Trophoblast cell (in vitro differentiated cells and primary cell): ENCODE results near the gene PRSS58.

Experiments
- DNase-seq, 2 donors: peaks; one replicate each; pipeline ENCODE4 v3.0.0-alpha.2; 2016
- H2AFZ ChIP-seq: 2 replicates; pipeline ENCODE4 v1.6.1; 2013; ENCODE audit warnings: low read length, moderate library complexity, mild to moderate bottlenecking; ENCODE audit not compliant: insufficient read depth, poor library complexity
- H2AK5ac ChIP-seq: 2 replicates; pipeline ENCODE4 v1.6.1; 2013; ENCODE audit warnings: mild to moderate bottlenecking, low read length
- H2BK120ac ChIP-seq: 2 replicates; pipeline ENCODE4 v1.6.1; 2013; ENCODE audit warnings: low read length, mild to moderate bottlenecking, moderate library complexity; ENCODE audit not compliant: insufficient read depth, poor library complexity
- H2BK12ac ChIP-seq: 2 replicates; pipeline ENCODE4 v1.6.1; 2013; ENCODE audit warnings: mild to moderate bottlenecking, low read length, moderate library complexity
- H2BK5ac ChIP-seq: 2 replicates; pipeline ENCODE4 v1.6.1; 2013; ENCODE audit warnings: low read length, low read depth, moderate library complexity, mild to moderate bottlenecking; ENCODE audit not compliant: poor library complexity
- H3K14ac ChIP-seq: 2 replicates; pipeline ENCODE4 v1.6.1; 2013; ENCODE audit warnings: mild to moderate bottlenecking, low read length
- H3K18ac ChIP-seq: 2 replicates; pipeline ENCODE4 v1.6.1; 2013; ENCODE audit warnings: mild to moderate bottlenecking, low read length
- H3K23ac ChIP-seq: 2 replicates; pipeline ENCODE4 v1.6.1; 2013; ENCODE audit warnings: low read length
- H3K27ac ChIP-seq: 2 replicates; pipeline ENCODE4 v1.5.1; 2013; ENCODE audit warnings: low read depth, mild to moderate bottlenecking, inconsistent platforms, low read length, moderate library complexity
- H3K27me3 ChIP-seq: 2 replicates; pipeline ENCODE4 v1.6.1; 2013; ENCODE audit warnings: inconsistent platforms, mild to moderate bottlenecking, low read length, moderate library complexity; ENCODE audit not compliant: insufficient read depth
- H3K36me3 ChIP-seq, 2 experiments: 1 replicate in 1 of 2; 2 replicates in 1 of 2; pipeline ENCODE4 v1.6.1; 2013; ENCODE audit warnings: low read length in 2 of 2, mild to moderate bottlenecking in 2 of 2, moderate library complexity in 1 of 2; ENCODE audit not compliant: insufficient read depth in 2 of 2, control insufficient read depth in 1 of 2
- H3K4ac ChIP-seq: 2 replicates; pipeline ENCODE4 v1.6.1; 2013; ENCODE audit warnings: low read depth, mild to moderate bottlenecking, low read length, moderate library complexity
- H3K4me1 ChIP-seq, 2 experiments: 1 replicate in 1 of 2; 2 replicates in 1 of 2; pipeline ENCODE4 v1.6.1; 2013; ENCODE audit warnings: low read length in 2 of 2, mild to moderate bottlenecking in 2 of 2, moderate library complexity in 1 of 2; ENCODE audit not compliant: insufficient read depth in 2 of 2, control insufficient read depth in 1 of 2
- H3K4me2 ChIP-seq: 2 replicates; pipeline ENCODE4 v1.6.1; 2013; ENCODE audit warnings: inconsistent platforms, mild to moderate bottlenecking, low read length, moderate library complexity
- H3K4me3 ChIP-seq: 2 replicates; pipeline ENCODE4 v1.5.1; 2013; ENCODE audit warnings: mild to moderate bottlenecking, low read depth, low read length, inconsistent platforms
- H3K79me1 ChIP-seq: one replicate; pipeline ENCODE4 v1.6.1; 2013; ENCODE audit warnings: low read length
- H3K79me2 ChIP-seq: 2 replicates; pipeline ENCODE4 v1.6.1; 2013; ENCODE audit warnings: low read length, mild to moderate bottlenecking; ENCODE audit not compliant: control insufficient read depth, insufficient read depth, poor library complexity
- H3K9ac ChIP-seq: 2 replicates; pipeline ENCODE4 v1.6.1; 2013; ENCODE audit warnings: mild to moderate bottlenecking, low read length
- H3K9me3 ChIP-seq: 2 replicates; pipeline ENCODE4 v1.6.1; 2013; ENCODE audit warnings: low read depth, mild to moderate bottlenecking, control low read depth, inconsistent platforms, low read length; ENCODE audit not compliant: insufficient read depth
- H4K12ac ChIP-seq: 2 replicates; pipeline ENCODE4 v1.6.1; 2013; ENCODE audit warnings: low read depth, mild to moderate bottlenecking, low read length, moderate library complexity
- H4K8ac ChIP-seq: 2 replicates; pipeline ENCODE4 v1.6.1; 2013; ENCODE audit warnings: low read depth, mild to moderate bottlenecking, low read length, moderate library complexity
- H4K91ac ChIP-seq: one replicate; pipeline ENCODE4 v1.6.1; 2013; ENCODE audit warnings: low read depth, mild to moderate bottlenecking, low read length, moderate library complexity
- WGBS: extraction: QIAGEN DNeasy Blood & Tissue Kit; methylation state at CpG from one replicate; pipeline ENCODE4 v1.1.7; 2013; ENCODE audit warnings: missing lambda C conversion rate; ENCODE audit not compliant: insufficient read length, insufficient coverage; ENCODE audit errors: extremely low coverage; 5-methylcytosine and 5-hydroxymethylcytosine counted together

PRSS58 gene

DNA sequence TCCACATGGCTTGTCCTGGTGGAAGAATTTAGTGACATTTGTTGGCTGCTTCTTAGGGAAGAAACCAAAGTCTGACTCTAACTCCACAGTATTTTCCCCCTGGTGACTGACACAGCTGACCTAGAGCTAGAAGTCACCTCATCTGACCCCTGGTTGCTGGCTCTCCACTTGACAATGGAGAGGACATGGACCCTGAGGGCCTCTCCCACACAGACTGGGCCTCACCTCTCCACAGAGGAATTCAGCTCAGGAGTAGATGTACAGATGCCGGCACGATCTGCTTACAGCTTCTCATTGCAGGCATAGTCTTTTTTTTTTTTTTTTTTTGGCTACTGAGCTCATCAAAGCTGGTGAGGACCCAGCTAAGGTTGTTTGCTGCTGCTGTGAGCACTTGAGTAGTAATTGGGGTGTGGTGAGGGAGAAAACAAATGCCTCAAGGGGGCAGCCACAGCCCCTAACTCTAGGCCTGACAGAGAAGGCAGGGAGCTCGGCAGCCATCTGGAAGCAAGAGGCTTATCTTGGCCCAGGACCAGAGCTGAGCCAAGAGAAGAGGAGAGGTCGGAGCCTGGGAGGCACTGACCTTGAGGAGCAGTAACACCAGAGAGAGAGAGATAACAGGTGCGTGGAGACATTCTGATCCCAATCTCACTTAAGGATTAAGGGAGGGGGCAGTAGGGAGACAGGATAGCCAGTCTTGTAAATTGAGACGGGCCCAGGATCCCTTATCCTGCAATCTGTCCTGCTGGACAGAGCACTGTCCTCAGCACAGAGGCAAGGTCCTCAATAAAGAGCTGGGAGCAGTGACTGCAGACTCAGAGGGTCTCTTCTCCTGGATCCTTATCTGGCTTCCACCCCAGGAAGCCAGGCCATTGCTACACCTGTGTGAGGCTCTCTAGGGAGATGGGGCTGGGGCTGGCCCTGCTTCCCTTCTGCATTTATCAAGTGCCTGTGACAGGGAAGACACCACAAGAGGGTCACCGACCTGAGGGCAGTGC is 9.4 kb downstream of the PRSS58 start:
- DNase-seq: peak; percentile 86
- Histone ChIP-seq H2BK120ac (no peak overlapping the region), H4K12ac (no peak overlapping the region), H3K4me3 (no peak overlapping the region), H3K4me1 (no peaks in the 10 kb centered on the region), H3K4me2 (no peak overlapping the region), H3K36me3 (no peaks in the 10 kb centered on the region), H3K14ac (no peak overlapping the region), H3K9me3 (no peaks in the 10 kb centered on the region), H3K27me3 (no peaks in the 10 kb centered on the region), H2BK12ac (no peak overlapping the region), H3K79me1 (no peaks in the 10 kb centered on the region), H4K8ac (no peak overlapping the region), H2BK5ac (no peak overlapping the region), H2AFZ (no peak overlapping the region), H3K23ac (no peak overlapping the region), H2AK5ac (no peak overlapping the region), H3K9ac (no peak overlapping the region), H3K4ac (no peak overlapping the region), H3K18ac (no peak overlapping the region), H3K79me2 (no peaks in the 10 kb centered on the region), H3K27ac (no peak overlapping the region), H4K91ac (no peak overlapping the region)
- WGBS: no CpG with 5 or more reads among the region's 7 CpGs

DNA sequence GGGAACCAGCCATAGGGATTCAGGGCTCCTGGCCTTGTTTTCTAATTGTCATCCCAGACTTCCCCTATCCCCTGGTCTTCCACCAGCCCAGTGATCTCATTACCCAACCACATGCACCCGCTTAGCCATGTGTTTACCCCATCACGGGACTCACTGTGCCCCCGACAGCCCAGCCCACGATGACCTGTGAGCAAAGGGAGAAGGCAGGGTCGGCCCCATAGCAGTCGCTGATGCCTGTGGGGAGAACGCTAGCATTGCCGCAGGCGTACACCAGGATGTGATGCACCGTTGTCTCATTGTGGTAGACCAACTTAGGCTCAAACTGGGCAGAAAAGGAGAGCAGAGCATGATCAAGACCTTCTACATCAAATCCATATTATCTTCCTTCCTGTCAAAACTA is 14.0 kb downstream of the PRSS58 start:
- no CpG with 5 or more reads among the region's 10 CpGs for WGBS
- Histone ChIP-seq H3K27ac (no peak overlapping the region), H3K14ac (no peak overlapping the region), H4K91ac (no peak overlapping the region), H2BK12ac (no peak overlapping the region), H3K9me3 (no peaks in the 10 kb centered on the region), H3K79me1 (no peaks in the 10 kb centered on the region), H3K18ac (no peak overlapping the region), H3K4ac (no peak overlapping the region), H3K4me1 (no peaks in the 10 kb centered on the region), H3K4me3 (no peak overlapping the region), H3K23ac (no peak overlapping the region), H3K9ac (no peak overlapping the region), H4K8ac (no peak overlapping the region), H2AFZ (no peak overlapping the region), H2BK5ac (no peak overlapping the region), H3K36me3 (no peaks in the 10 kb centered on the region), H2AK5ac (no peak overlapping the region), H3K79me2 (no peaks in the 10 kb centered on the region), H3K27me3 (no peaks in the 10 kb centered on the region), H3K4me2 (no peak overlapping the region), H2BK120ac (no peak overlapping the region), H4K12ac (no peak overlapping the region)
- no peak for DNase-seq

DNA sequence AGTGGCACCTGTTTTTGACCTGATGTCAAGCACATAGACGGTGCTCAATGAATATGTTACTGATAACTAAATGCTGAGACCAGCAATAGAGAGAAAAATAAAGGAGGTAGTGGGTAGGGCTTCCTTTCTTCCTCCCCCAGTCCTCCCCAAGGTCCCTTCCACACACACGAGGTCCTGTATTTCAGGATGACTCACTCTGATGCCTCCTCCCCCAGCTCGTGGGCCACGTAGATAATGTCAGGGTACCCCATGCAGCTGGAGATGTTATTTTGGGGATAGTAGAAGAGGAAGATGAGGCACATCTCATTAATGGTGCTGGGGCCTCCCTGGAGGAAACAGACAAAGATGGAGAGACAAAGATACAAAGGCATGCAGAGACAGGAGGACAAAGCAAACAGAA is 17.3 kb downstream of the PRSS58 start:
- Histone ChIP-seq H4K91ac (no peak overlapping the region), H2BK5ac (no peak overlapping the region), H3K18ac (no peak overlapping the region), H3K36me3 (no peaks in the 10 kb centered on the region), H2AK5ac (no peak overlapping the region), H3K9ac (no peak overlapping the region), H3K79me2 (no peaks in the 10 kb centered on the region), H3K4me2 (no peak overlapping the region), H3K23ac (no peak overlapping the region), H2BK12ac (no peak overlapping the region), H3K4me3 (no peak overlapping the region), H4K8ac (no peak overlapping the region), H3K14ac (no peak overlapping the region), H3K4me1 (no peaks in the 10 kb centered on the region), H2AFZ (no peak overlapping the region), H3K27me3 (no peaks in the 10 kb centered on the region), H3K27ac (no peak overlapping the region), H3K4ac (no peak overlapping the region), H4K12ac (no peak overlapping the region), H3K79me1 (no peaks in the 10 kb centered on the region), H2BK120ac (no peak overlapping the region), H3K9me3 (no peaks in the 10 kb centered on the region)
- DNase-seq: no peak
- no CpG with 5 or more reads among the region's 4 CpGs for WGBS

DNA sequence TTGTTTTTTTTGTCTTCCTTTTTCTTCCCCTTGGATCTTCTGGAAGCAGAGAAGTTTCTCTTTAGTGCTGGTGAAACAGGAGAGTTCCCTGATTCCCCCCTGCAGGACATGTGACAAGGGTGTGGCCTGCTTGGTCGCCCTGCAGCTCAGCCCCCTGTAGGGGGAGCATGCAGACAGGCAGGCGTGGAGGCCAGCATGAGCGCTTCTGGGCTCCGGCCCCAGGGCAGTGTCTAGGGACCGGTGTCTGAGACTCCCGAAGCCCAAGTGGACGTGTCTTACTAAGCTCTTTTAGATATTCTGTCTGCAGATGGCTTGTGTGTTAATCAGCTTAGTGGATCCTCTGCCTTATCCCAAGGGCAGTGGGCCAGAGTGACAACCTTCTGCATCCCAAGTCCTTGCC is 26.1 kb downstream of the PRSS58 start:
- H3K4me3 ChIP-seq: no peak overlapping the region
- no peak overlapping the region for H2AK5ac ChIP-seq
- H3K23ac ChIP-seq: no peak overlapping the region
- no peak overlapping the region for H3K18ac ChIP-seq
- no CpG with 5 or more reads among the region's 7 CpGs for WGBS
- no peak overlapping the region for H2AFZ ChIP-seq
- H4K12ac ChIP-seq: no peak overlapping the region
- no peak overlapping the region for H4K91ac ChIP-seq
- no peak overlapping the region for H4K8ac ChIP-seq
- H3K4ac ChIP-seq: no peak overlapping the region
- H3K14ac ChIP-seq: no peak overlapping the region
- no peaks in the 10 kb centered on the region for H3K36me3 ChIP-seq
- no peak for DNase-seq
- no peaks in the 10 kb centered on the region for H3K4me1 ChIP-seq
- H3K27me3 ChIP-seq: no peaks in the 10 kb centered on the region
- no peaks in the 10 kb centered on the region for H3K79me2 ChIP-seq
- no peaks in the 10 kb centered on the region for H3K9me3 ChIP-seq
- H3K79me1 ChIP-seq: no peaks in the 10 kb centered on the region
- H3K27ac ChIP-seq: no peak overlapping the region
- no peak overlapping the region for H2BK120ac ChIP-seq
- no peak overlapping the region for H3K4me2 ChIP-seq
- H2BK5ac ChIP-seq: no peak overlapping the region
- no peak overlapping the region for H2BK12ac ChIP-seq
- no peak overlapping the region for H3K9ac ChIP-seq
